KMS-11 (cell line): ENCODE results near the gene ANKRD63.

Source experiments
- H2AFZ ChIP-seq: fragments of 200-600 bp; sonication (generic); 2 replicates; pipeline ENCODE4 v1.6.1; 2016; ENCODE audit warnings: antibody characterized with exemption, mixed run types, low read depth
- H3K27ac ChIP-seq: fragments of 200-600 bp; sonication (generic); 2 replicates; pipeline ENCODE4 v1.6.1; 2016; ENCODE audit warnings: mild to moderate bottlenecking, mixed run types
- H3K27me3 ChIP-seq: fragments of 200-600 bp; sonication (generic); 2 replicates; pipeline ENCODE4 v1.6.1; 2017; ENCODE audit warnings: mild to moderate bottlenecking, low read depth, mixed run types, moderate library complexity; ENCODE audit not compliant: insufficient read depth
- H3K36me3 ChIP-seq: fragments of 200-600 bp; sonication (generic); 2 replicates; pipeline ENCODE4 v1.6.1; 2017; ENCODE audit warnings: mild to moderate bottlenecking, mixed run types; ENCODE audit not compliant: insufficient read depth
- H3K4me1 ChIP-seq: fragments of 200-600 bp; sonication (generic); 2 replicates; pipeline ENCODE4 v1.6.1; 2016; ENCODE audit warnings: mild to moderate bottlenecking, low read depth, mixed run types; ENCODE audit not compliant: poor library complexity, severe bottlenecking
- H3K4me2 ChIP-seq: fragments of 200-600 bp; sonication (generic); 2 replicates; pipeline ENCODE4 v1.7.0; 2016; ENCODE audit warnings: mild to moderate bottlenecking, mixed run types
- H3K4me3 ChIP-seq: fragments of 200-600 bp; sonication (generic); IDR thresholded peaks from 2 replicates; pipeline ENCODE4 v1.6.1; 2017; ENCODE audit warnings: low read depth, low read length, mixed read lengths; ENCODE audit not compliant: insufficient read depth
- H3K79me2 ChIP-seq: fragments of 200-600 bp; sonication (generic); 2 replicates; pipeline ENCODE4 v1.6.1; 2016; ENCODE audit warnings: low read depth, mixed run types; ENCODE audit not compliant: insufficient read depth
- H3K9ac ChIP-seq: fragments of 200-600 bp; sonication (generic); 2 replicates; pipeline ENCODE4 v1.6.1; 2016; ENCODE audit warnings: mild to moderate bottlenecking, mixed run types
- H4K20me1 ChIP-seq: fragments of 200-600 bp; sonication (generic); 2 replicates; pipeline ENCODE4 v1.6.1; 2016; ENCODE audit warnings: mild to moderate bottlenecking, mixed run types; ENCODE audit not compliant: insufficient read depth
- CTCF ChIP-seq: fragments of 200-600 bp; sonication (generic); conservative IDR thresholded peaks from 2 replicates; pipeline ENCODE4 v1.6.1; 2017; ENCODE audit warnings: low read depth, mild to moderate bottlenecking, antibody characterized with exemption, low read length, moderate library complexity, mixed read lengths

ANKRD63 gene

GRCh38 chr15:40300771-40301170, 17.9 kb upstream of the ANKRD63 start:
- no peaks in the 10 kb centered on the region for H4K20me1 ChIP-seq
- no peak overlapping the region for H3K4me2 ChIP-seq
- TF ChIP-seq CTCF = no peak
- H3K9ac ChIP-seq = no peak overlapping the region
- H3K27me3 ChIP-seq = peaks cover 9% of the 10 kb centered on the region; the same call in 1 of the 2 replicates
- H2AFZ ChIP-seq = no peak overlapping the region
- no peaks in the 10 kb centered on the region for H3K4me1 ChIP-seq
- no peak overlapping the region for H3K27ac ChIP-seq
- no peaks in the 10 kb centered on the region for H3K36me3 ChIP-seq
- no peak overlapping the region for H3K4me3 ChIP-seq
- no peaks in the 10 kb centered on the region for H3K79me2 ChIP-seq

GRCh38 chr15:40300367-40300766, 17.5 kb upstream of the ANKRD63 start:
- Histone ChIP-seq H3K27ac (no peak overlapping the region), H3K4me3 (no peak overlapping the region), H3K4me1 (no peaks in the 10 kb centered on the region), H3K9ac (no peak overlapping the region), H3K36me3 (no peaks in the 10 kb centered on the region), H3K79me2 (no peaks in the 10 kb centered on the region), H2AFZ (no peak overlapping the region), H4K20me1 (no peaks in the 10 kb centered on the region), H3K27me3 (peaks cover 10% of the 10 kb centered on the region; the same call in 1 of the 2 replicates), H3K4me2 (no peak overlapping the region)
- TF ChIP-seq CTCF = no peak

GRCh38 chr15:40298216-40298935, 15.5 kb upstream of the ANKRD63 start:
- Histone ChIP-seq H3K27me3 (peaks cover 17% of the 10 kb centered on the region; the same call in 1 of the 2 replicates), H4K20me1 (no peaks in the 10 kb centered on the region), H3K27ac (no peak overlapping the region), H3K4me3 (no peak overlapping the region), H3K4me2 (no peak overlapping the region), H3K9ac (no peak overlapping the region), H3K79me2 (no peaks in the 10 kb centered on the region), H3K36me3 (no peaks in the 10 kb centered on the region), H3K4me1 (no peaks in the 10 kb centered on the region), H2AFZ (no peak overlapping the region)
- TF ChIP-seq CTCF = no peak

GRCh38 chr15:40297356-40297755, 14.5 kb upstream of the ANKRD63 start:
- Histone ChIP-seq H3K4me2 (no peak overlapping the region), H3K9ac (no peak overlapping the region), H2AFZ (no peak overlapping the region), H3K79me2 (no peaks in the 10 kb centered on the region), H3K36me3 (no peaks in the 10 kb centered on the region), H3K4me1 (no peaks in the 10 kb centered on the region), H3K4me3 (no peak overlapping the region), H4K20me1 (no peaks in the 10 kb centered on the region), H3K27me3 (peaks cover 27% of the 10 kb centered on the region; the same call in 1 of the 2 replicates), H3K27ac (no peak overlapping the region)
- TF ChIP-seq CTCF = no peak
